Keratinocyte (primary cell): ENCODE data around the gene TEX26. TPM values are rescaled to one million over a fixed set of nuclear protein-coding genes. Genes with fewer than 3 reads are reported as not detected.

Source experiments
- DNase-seq: peaks from one replicate; pipeline ENCODE4 v3.0.0-alpha.2; 2011; ENCODE audit warnings: low read depth, missing footprints, low spot score
- FAIRE-seq: peaks from 2 replicates; lab custom pipeline; 2011; peaks lifted over from hg19 to GRCh38; lab: Jason Lieb, UNC
- H2AFZ ChIP-seq: 2 replicates; pipeline ENCODE4 v1.6.0; 2012; ENCODE audit warnings: low read length, control low read depth, inconsistent platforms; ENCODE audit not compliant: control insufficient read depth
- H3K27ac ChIP-seq: 2 replicates; pipeline ENCODE4 v1.5.1; 2011; ENCODE audit warnings: low read length; ENCODE audit not compliant: control insufficient read depth, insufficient read depth
- H3K27me3 ChIP-seq: 3 replicates; pipeline ENCODE4 v1.6.0; 2011; ENCODE audit warnings: low read length; ENCODE audit not compliant: control insufficient read depth, insufficient read depth; ENCODE audit errors: extremely low read depth
- H3K36me3 ChIP-seq, 2 experiments: 2 replicates in 1 of 2; 3 replicates in 1 of 2; pipeline ENCODE4 v1.5.1; 2011; ENCODE audit warnings: low read length in 2 of 2, mild to moderate bottlenecking in 1 of 2; ENCODE audit not compliant: control insufficient read depth in 2 of 2, insufficient read depth in 2 of 2; ENCODE audit errors: extremely low read depth in 1 of 2
- H3K4me1 ChIP-seq: 3 replicates; pipeline ENCODE4 v1.5.1; 2011; ENCODE audit warnings: low read length; ENCODE audit not compliant: control insufficient read depth, insufficient read depth; ENCODE audit errors: extremely low read depth
- H3K4me2 ChIP-seq: 3 replicates; pipeline ENCODE4 v1.6.0; 2011; ENCODE audit warnings: low read depth, low read length; ENCODE audit not compliant: control insufficient read depth, insufficient read depth; ENCODE audit errors: extremely low read depth
- H3K4me3 ChIP-seq, 3 experiments: fragments of 200-600 bp in 1 of 3; sonication (generic) in 1 of 3; 2 replicates in 2 of 3; 3 replicates in 1 of 3; pipeline ENCODE4 v1.5.1; 2011 to 2016; ENCODE audit warnings: low read length in 3 of 3, mild to moderate bottlenecking in 3 of 3, control low read depth in 2 of 3, inconsistent platforms in 1 of 3, low read depth in 1 of 3, mixed read lengths in 1 of 3, mixed run types in 1 of 3, moderate library complexity in 1 of 3; ENCODE audit not compliant: control insufficient read depth in 2 of 3, insufficient read depth in 2 of 3; ENCODE audit errors: extremely low read depth in 1 of 3
- H3K79me2 ChIP-seq: 2 replicates; pipeline ENCODE4 v1.6.0; 2012; ENCODE audit warnings: low read length; ENCODE audit not compliant: control insufficient read depth, insufficient read depth
- H3K9ac ChIP-seq: 3 replicates; pipeline ENCODE4 v1.6.0; 2011; ENCODE audit warnings: low read length; ENCODE audit not compliant: control insufficient read depth, insufficient read depth; ENCODE audit errors: extremely low read depth
- H3K9me1 ChIP-seq: 3 replicates; pipeline ENCODE4 v1.6.0; 2011; ENCODE audit warnings: low read length; ENCODE audit not compliant: control insufficient read depth, insufficient read depth; ENCODE audit errors: extremely low read depth
- H3K9me3 ChIP-seq: 2 replicates; pipeline ENCODE4 v1.5.1; 2012; ENCODE audit warnings: low read depth, low read length; ENCODE audit not compliant: control insufficient read depth
- H4K20me1 ChIP-seq: 3 replicates; pipeline ENCODE4 v1.6.0; 2011; ENCODE audit warnings: low read length; ENCODE audit not compliant: control insufficient read depth, insufficient read depth; ENCODE audit errors: extremely low read depth
- EZH2 ChIP-seq: IDR thresholded peaks from one replicate; pipeline ENCODE4 v1.6.1; 2012; ENCODE audit warnings: inconsistent platforms, mild to moderate bottlenecking, low read length, moderate library complexity
- dilution Hi-C: fragments of 300-500 bp; cut with MboI; formaldehyde crosslinking; loops from one replicate; pipeline ENCODE4 v1.7.0; 2020; ENCODE audit warnings: low sequenced_read_pairs; ENCODE audit not compliant: extremely low pct_ligation_motif_present
- polyA plus RNA-seq, 5 experiments: library from polyadenylated mRNA; depleted of rRNA in 3 of 5; stranded (reverse) in 3 of 5; stranded (forward) in 1 of 5; unstranded in 1 of 5; fragments of >200 nt; gene quantifications; 1 replicate in 1 of 5; 2 replicates in 3 of 5; 3 replicates in 1 of 5; pipeline versions ENCODE4 v1.2.1 to v1.2.3, GENCODE V29; 2011 to 2012; ENCODE audit warnings: missing spikeins in 2 of 5, low read depth in 1 of 5, low replicate concordance in 1 of 5
- TF ChIP-seq, protein P1 (sequence below), 3 experiments: IDR thresholded peaks in 1 of 3; conservative IDR thresholded peaks in 1 of 3; optimal IDR thresholded peaks in 1 of 3; 2 replicates in 2 of 3; 3 replicates in 1 of 3; pipeline versions ENCODE3 to v1.5.1; 2011; ENCODE audit warnings: low read length in 3 of 3, mild to moderate bottlenecking in 3 of 3, moderate library complexity in 2 of 3, control low read depth in 1 of 3, inconsistent platforms in 1 of 3; ENCODE audit not compliant: insufficient read depth in 2 of 3; ENCODE audit errors: extremely low read depth in 1 of 3

Gene TEX26
- polyA plus RNA-seq, 1 donor (not counting 4 experiments of a cell fraction or from before 2014, with no cell fraction given) = not detected

DNA sequence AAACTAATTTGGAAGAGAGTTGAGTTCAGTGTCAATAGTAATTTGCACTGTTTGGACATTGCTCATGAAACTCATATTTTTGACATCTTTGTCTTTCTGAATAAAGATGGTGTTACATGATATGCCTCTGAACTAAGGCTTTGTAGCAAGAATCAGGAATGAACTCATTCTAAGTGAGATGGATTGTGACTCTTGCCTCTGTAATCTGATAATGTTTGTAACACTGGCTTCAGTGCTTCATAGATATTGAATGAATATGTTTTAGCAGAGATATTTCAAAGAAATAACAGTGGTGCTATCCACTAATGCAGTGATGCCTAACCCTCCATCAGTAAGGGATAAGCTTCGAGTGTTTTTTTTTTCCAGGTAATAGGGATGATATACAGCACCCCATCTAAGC lies 32.9 kb downstream of the TEX26 start:
- H4K20me1 ChIP-seq = no peaks in the 10 kb centered on the region
- dilution Hi-C loops = no loop called here
- H3K36me3 ChIP-seq = no peaks in the 10 kb centered on the region

DNA sequence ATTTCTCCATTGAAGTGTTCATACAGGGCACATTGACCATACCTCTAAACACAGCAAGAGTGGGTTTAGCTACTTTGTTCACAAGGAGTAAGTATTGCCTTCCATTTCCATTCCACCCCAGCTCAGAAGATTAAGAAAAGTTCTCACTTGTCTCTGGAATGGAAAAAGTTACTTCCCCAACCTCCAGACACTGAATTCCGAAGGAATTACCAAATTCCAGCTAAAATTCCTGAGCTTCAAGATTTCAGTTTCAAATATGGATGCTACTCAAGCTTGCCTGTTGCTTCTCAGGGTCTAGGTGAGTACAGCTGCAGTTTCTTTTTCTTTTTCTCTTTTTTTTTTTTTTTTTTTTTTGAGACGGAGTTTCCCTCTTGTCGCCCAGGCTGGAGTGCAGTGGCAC lies 33.6 kb downstream of the TEX26 start:
- Histone ChIP-seq H3K9me1 (no peaks in the 10 kb centered on the region), H3K4me2 (no peak overlapping the region), H3K9me3 (no peaks in the 10 kb centered on the region), H2AFZ (no peak overlapping the region), H3K4me1 (peaks cover 5% of the 10 kb centered on the region), H3K27ac (no peak overlapping the region), H4K20me1 (no peaks in the 10 kb centered on the region), H3K27me3 (peaks cover under 1% of the 10 kb centered on the region), H3K36me3 (no peaks in the 10 kb centered on the region), H3K9ac (no peak overlapping the region), H3K4me3 (no peak overlapping the region), H3K79me2 (no peaks in the 10 kb centered on the region)
- no peak for FAIRE-seq
- no peak for DNase-seq
- no peak for TF ChIP-seq EZH2
- TF ChIP-seq, protein P1, sequence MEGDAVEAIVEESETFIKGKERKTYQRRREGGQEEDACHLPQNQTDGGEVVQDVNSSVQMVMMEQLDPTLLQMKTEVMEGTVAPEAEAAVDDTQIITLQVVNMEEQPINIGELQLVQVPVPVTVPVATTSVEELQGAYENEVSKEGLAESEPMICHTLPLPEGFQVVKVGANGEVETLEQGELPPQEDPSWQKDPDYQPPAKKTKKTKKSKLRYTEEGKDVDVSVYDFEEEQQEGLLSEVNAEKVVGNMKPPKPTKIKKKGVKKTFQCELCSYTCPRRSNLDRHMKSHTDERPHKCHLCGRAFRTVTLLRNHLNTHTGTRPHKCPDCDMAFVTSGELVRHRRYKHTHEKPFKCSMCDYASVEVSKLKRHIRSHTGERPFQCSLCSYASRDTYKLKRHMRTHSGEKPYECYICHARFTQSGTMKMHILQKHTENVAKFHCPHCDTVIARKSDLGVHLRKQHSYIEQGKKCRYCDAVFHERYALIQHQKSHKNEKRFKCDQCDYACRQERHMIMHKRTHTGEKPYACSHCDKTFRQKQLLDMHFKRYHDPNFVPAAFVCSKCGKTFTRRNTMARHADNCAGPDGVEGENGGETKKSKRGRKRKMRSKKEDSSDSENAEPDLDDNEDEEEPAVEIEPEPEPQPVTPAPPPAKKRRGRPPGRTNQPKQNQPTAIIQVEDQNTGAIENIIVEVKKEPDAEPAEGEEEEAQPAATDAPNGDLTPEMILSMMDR (optimal IDR thresholded peaks at IDR 0.05 in 1 of 3, IDR thresholded peaks at IDR 0.05 in 1 of 3, conservative IDR thresholded peaks at IDR 0.05 in 1 of 3; ENCODE audit: extremely low read depth in 1 of 3, insufficient read depth in 2 of 3, low read length in 3 of 3) = no peak
- dilution Hi-C loops = no loop called here

More for the DNA sequence above, 32.9 kb downstream of the TEX26 start:
- no peaks in the 10 kb centered on the region for H3K9me1 ChIP-seq
- H2AFZ ChIP-seq = no peak overlapping the region
- no peaks in the 10 kb centered on the region for H3K9me3 ChIP-seq
- H3K9ac ChIP-seq = no peak overlapping the region
- no peaks in the 10 kb centered on the region for H3K79me2 ChIP-seq
- no peak overlapping the region for H3K4me3 ChIP-seq
- H3K4me1 ChIP-seq = peaks cover 5% of the 10 kb centered on the region
- no peak overlapping the region for H3K27ac ChIP-seq
- no peak overlapping the region for H3K4me2 ChIP-seq
- peaks cover 4% of the 10 kb centered on the region for H3K27me3 ChIP-seq
- TF ChIP-seq, protein P1 (optimal IDR thresholded peaks at IDR 0.05 in 1 of 3, IDR thresholded peaks at IDR 0.05 in 1 of 3, conservative IDR thresholded peaks at IDR 0.05 in 1 of 3; ENCODE audit: extremely low read depth in 1 of 3, insufficient read depth in 2 of 3, low read length in 3 of 3) = no peak
- TF ChIP-seq EZH2 = no peak
- DNase-seq (no peak), FAIRE-seq (no peak)
